HUES48 (cell line): Measurements from ENCODE around the gene IFFO2.

Source experiments
- H3K27ac ChIP-seq: one replicate; pipeline ENCODE4 v1.7.0; 2013; ENCODE audit warnings: low read depth, low read length, inconsistent platforms
- H3K27me3 ChIP-seq: 2 replicates; pipeline ENCODE4 v1.6.1; 2013; ENCODE audit warnings: mild to moderate bottlenecking, low read length; ENCODE audit not compliant: control insufficient read depth, insufficient read depth
- H3K36me3 ChIP-seq: 2 replicates; pipeline ENCODE4 v1.6.1; 2013; ENCODE audit warnings: low read length; ENCODE audit not compliant: control insufficient read depth, insufficient read depth
- H3K4me1 ChIP-seq: 2 replicates; pipeline ENCODE4 v1.6.1; 2013; ENCODE audit warnings: mild to moderate bottlenecking, low read length; ENCODE audit not compliant: control insufficient read depth, insufficient read depth
- H3K4me3 ChIP-seq: 2 replicates; pipeline ENCODE4 v1.5.1; 2013; ENCODE audit warnings: mild to moderate bottlenecking, low read depth, low read length
- H3K9ac ChIP-seq: 2 replicates; pipeline ENCODE4 v1.6.1; 2013; ENCODE audit warnings: mild to moderate bottlenecking, low read depth, low read length, moderate library complexity
- H3K9me3 ChIP-seq: 2 replicates; pipeline ENCODE4 v1.6.1; 2013; ENCODE audit warnings: low read length; ENCODE audit not compliant: control insufficient read depth, insufficient read depth

IFFO2 gene

GRCh38 chr1:18885311-18886002 is 71.0 kb downstream of the IFFO2 start:
- H3K4me1 ChIP-seq: no peaks in the 10 kb centered on the region
- peaks cover 23% of the 10 kb centered on the region for H3K36me3 ChIP-seq
- H3K9me3 ChIP-seq: no peaks in the 10 kb centered on the region
- H3K27ac ChIP-seq: no peak overlapping the region
- no peak overlapping the region for H3K9ac ChIP-seq
- no peak overlapping the region for H3K4me3 ChIP-seq
- no peaks in the 10 kb centered on the region for H3K27me3 ChIP-seq

GRCh38 chr1:18884727-18885126 is 71.7 kb downstream of the IFFO2 start:
- no peak overlapping the region for H3K9ac ChIP-seq
- H3K4me3 ChIP-seq: no peak overlapping the region
- H3K27ac ChIP-seq: no peak overlapping the region
- no peaks in the 10 kb centered on the region for H3K9me3 ChIP-seq
- H3K4me1 ChIP-seq: peaks cover 2% of the 10 kb centered on the region; the same call in 1 of the 2 replicates
- H3K27me3 ChIP-seq: no peaks in the 10 kb centered on the region
- H3K36me3 ChIP-seq: peaks cover 23% of the 10 kb centered on the region

GRCh38 chr1:18884419-18884717 is 72.1 kb downstream of the IFFO2 start:
- no peaks in the 10 kb centered on the region for H3K27me3 ChIP-seq
- H3K4me1 ChIP-seq: peaks cover 6% of the 10 kb centered on the region; the same call in 1 of the 2 replicates
- H3K4me3 ChIP-seq: no peak overlapping the region
- no peak overlapping the region for H3K27ac ChIP-seq
- H3K36me3 ChIP-seq: peaks cover 23% of the 10 kb centered on the region
- no peaks in the 10 kb centered on the region for H3K9me3 ChIP-seq
- no peak overlapping the region for H3K9ac ChIP-seq

- Histone ChIP-seq H3K36me3 (peaks cover 23% of the 10 kb centered on the region), H3K9me3 (no peaks in the 10 kb centered on the region), H3K4me3 (no peak overlapping the region), H3K27me3 (no peaks in the 10 kb centered on the region), H3K27ac (no peak overlapping the region), H3K9ac (no peak overlapping the region), H3K4me1 (peaks cover 6% of the 10 kb centered on the region; the same call in 1 of the 2 replicates)
These were observed 72.6 kb downstream of the IFFO2 start for GRCh38 chr1:18883636-18884418.

GRCh38 chr1:18883079-18883478 is 73.4 kb downstream of the IFFO2 start:
- peaks cover 6% of the 10 kb centered on the region; the same call in 1 of the 2 replicates for H3K4me1 ChIP-seq
- no peaks in the 10 kb centered on the region for H3K27me3 ChIP-seq
- H3K4me3 ChIP-seq: no peak overlapping the region
- H3K9me3 ChIP-seq: no peaks in the 10 kb centered on the region
- H3K36me3 ChIP-seq: peaks cover 20% of the 10 kb centered on the region
- H3K27ac ChIP-seq: no peak overlapping the region
- H3K9ac ChIP-seq: no peak overlapping the region

GRCh38 chr1:18882486-18882885 is 74.0 kb downstream of the IFFO2 start:
- peaks cover 15% of the 10 kb centered on the region for H3K36me3 ChIP-seq
- no peaks in the 10 kb centered on the region for H3K9me3 ChIP-seq
- H3K27ac ChIP-seq: no peak overlapping the region
- H3K27me3 ChIP-seq: no peaks in the 10 kb centered on the region
- peaks cover 6% of the 10 kb centered on the region; the same call in 1 of the 2 replicates for H3K4me1 ChIP-seq
- no peak overlapping the region for H3K4me3 ChIP-seq
- no peak overlapping the region for H3K9ac ChIP-seq

- Histone ChIP-seq H3K27me3 (no peaks in the 10 kb centered on the region), H3K9me3 (no peaks in the 10 kb centered on the region), H3K4me3 (no peak overlapping the region), H3K27ac (no peak overlapping the region), H3K4me1 (peaks cover 6% of the 10 kb centered on the region; the same call in 1 of the 2 replicates), H3K36me3 (peaks cover 17% of the 10 kb centered on the region), H3K9ac (no peak overlapping the region)
These were observed 74.6 kb downstream of the IFFO2 start for GRCh38 chr1:18881642-18882431.

GRCh38 chr1:18881164-18881563 is 75.3 kb downstream of the IFFO2 start:
- Histone ChIP-seq H3K9ac (no peak overlapping the region), H3K4me1 (peaks cover 6% of the 10 kb centered on the region; the same call in 1 of the 2 replicates), H3K9me3 (no peaks in the 10 kb centered on the region), H3K36me3 (peaks cover 21% of the 10 kb centered on the region), H3K4me3 (no peak overlapping the region), H3K27me3 (no peaks in the 10 kb centered on the region), H3K27ac (no peak overlapping the region)

GRCh38 chr1:18880585-18880984 is 75.9 kb downstream of the IFFO2 start:
- Histone ChIP-seq H3K4me1 (peaks cover 6% of the 10 kb centered on the region; the same call in 1 of the 2 replicates), H3K36me3 (peaks cover 21% of the 10 kb centered on the region), H3K4me3 (no peak overlapping the region), H3K27ac (no peak overlapping the region), H3K27me3 (no peaks in the 10 kb centered on the region), H3K9me3 (no peaks in the 10 kb centered on the region), H3K9ac (no peak overlapping the region)

GRCh38 chr1:18879791-18880309 is 76.6 kb downstream of the IFFO2 start:
- no peak overlapping the region for H3K4me3 ChIP-seq
- H3K27ac ChIP-seq: no peak overlapping the region
- no peak overlapping the region for H3K9ac ChIP-seq
- H3K9me3 ChIP-seq: no peaks in the 10 kb centered on the region
- H3K36me3 ChIP-seq: peaks cover 21% of the 10 kb centered on the region
- peaks cover 6% of the 10 kb centered on the region; the same call in 1 of the 2 replicates for H3K4me1 ChIP-seq
- no peaks in the 10 kb centered on the region for H3K27me3 ChIP-seq
